Esophagus (tissue), 2 donors: Measurements from ENCODE around the gene CETN1. TPM values are rescaled to one million over a fixed set of nuclear protein-coding genes. Genes with fewer than 3 reads are reported as not detected.

Experiments
- H3K27ac ChIP-seq, 2 donors: one replicate each; pipeline ENCODE4 v1.5.1; 2013; ENCODE audit warnings: low read depth in 2 of 2, mild to moderate bottlenecking in 2 of 2, inconsistent platforms in 1 of 2, low read length in 1 of 2, moderate library complexity in 1 of 2
- H3K27me3 ChIP-seq, 2 donors: one replicate each; pipeline ENCODE4 v1.6.1; 2013; ENCODE audit warnings: low read length in 2 of 2, control low read depth in 1 of 2, mild to moderate bottlenecking in 1 of 2; ENCODE audit not compliant: insufficient read depth in 2 of 2, control insufficient read depth in 1 of 2
- H3K36me3 ChIP-seq, 2 donors: one replicate each; pipeline ENCODE4 v1.6.1; 2013; ENCODE audit warnings: low read length in 1 of 2; ENCODE audit not compliant: control insufficient read depth in 2 of 2, insufficient read depth in 2 of 2
- H3K4me1 ChIP-seq, 2 donors: one replicate each; pipeline ENCODE4 v1.6.1; 2013; ENCODE audit warnings: low read length in 1 of 2; ENCODE audit not compliant: control insufficient read depth in 2 of 2, insufficient read depth in 2 of 2
- H3K4me3 ChIP-seq, 2 donors: one replicate each; pipeline ENCODE4 v1.5.1; 2013; ENCODE audit warnings: low read length in 2 of 2, mild to moderate bottlenecking in 2 of 2, low read depth in 1 of 2, moderate library complexity in 1 of 2
- H3K9me3 ChIP-seq, 2 donors: one replicate each; pipeline ENCODE4 v1.6.1; 2013; ENCODE audit warnings: mild to moderate bottlenecking in 2 of 2, low read depth in 1 of 2, low read length in 1 of 2, moderate library complexity in 1 of 2; ENCODE audit not compliant: control insufficient read depth in 2 of 2, insufficient read depth in 1 of 2
- WGBS, 2 donors: extraction: QIAGEN DNeasy Blood & Tissue Kit; methylation state at CpG; one replicate each; pipeline ENCODE4 v1.1.7; 2013; 5-methylcytosine and 5-hydroxymethylcytosine counted together
- polyA plus RNA-seq, 2 donors: library from polyadenylated mRNA; stranded (reverse); fragments of 200-250 nt; gene quantifications; one replicate each; pipeline ENCODE4 v1.2.3, GENCODE V29; 2013
- donor health status: healthy with polysubstance abuse.
- donor health status: Bipolar disorder and iron deficiency.

CETN1 gene
- polyA plus RNA-seq, 2 donors: not detected

GRCh38 chr18:565562-566061 is 14.6 kb upstream of the CETN1 start:
- Histone ChIP-seq H3K9me3 (peaks cover 0 to 2% of the 10 kb centered on the region in 2 donors), H3K27me3 (no peaks in the 10 kb centered on the region), H3K27ac (no peak overlapping the region), H3K4me1 (no peaks in the 10 kb centered on the region), H3K36me3 (no peaks in the 10 kb centered on the region), H3K4me3 (no peak overlapping the region)
- WGBS, 2 donors: 86 to 91% methylated on average over 7 of the region's 7 CpGs

GRCh38 chr18:567122-567521 is 13.1 kb upstream of the CETN1 start:
- WGBS, 2 donors: 68 to 69% methylated on average over 3 of the region's 3 CpGs
- H3K27ac ChIP-seq: no peak overlapping the region
- H3K36me3 ChIP-seq: no peaks in the 10 kb centered on the region
- no peaks in the 10 kb centered on the region for H3K4me1 ChIP-seq
- no peak overlapping the region for H3K4me3 ChIP-seq
- H3K27me3 ChIP-seq: no peaks in the 10 kb centered on the region
- H3K9me3 ChIP-seq: no peaks in the 10 kb centered on the region

GRCh38 chr18:568731-569130 is 11.4 kb upstream of the CETN1 start:
- no peaks in the 10 kb centered on the region for H3K36me3 ChIP-seq
- 50 to 60% methylated on average over 3 of the region's 3 CpGs for WGBS, 2 donors
- H3K9me3 ChIP-seq: no peaks in the 10 kb centered on the region
- H3K27me3 ChIP-seq: no peaks in the 10 kb centered on the region
- no peak overlapping the region for H3K4me3 ChIP-seq
- H3K27ac ChIP-seq: no peak overlapping the region
- no peaks in the 10 kb centered on the region for H3K4me1 ChIP-seq

GRCh38 chr18:570256-570655 is 9.9 kb upstream of the CETN1 start:
- Histone ChIP-seq H3K9me3 (no peaks in the 10 kb centered on the region), H3K27me3 (no peaks in the 10 kb centered on the region), H3K27ac (no peak overlapping the region), H3K4me3 (no peak overlapping the region), H3K4me1 (no peaks in the 10 kb centered on the region), H3K36me3 (no peaks in the 10 kb centered on the region)
- 71 to 73% methylated on average over 3 of the region's 3 CpGs for WGBS, 2 donors

- Histone ChIP-seq H3K27me3 (no peaks in the 10 kb centered on the region), H3K36me3 (no peaks in the 10 kb centered on the region), H3K4me3 (no peak overlapping the region), H3K9me3 (no peaks in the 10 kb centered on the region), H3K4me1 (no peaks in the 10 kb centered on the region), H3K27ac (no peak overlapping the region)
- 74 to 85% methylated on average over 5 of the region's 5 CpGs for WGBS, 2 donors
These were observed 9.5 kb upstream of the CETN1 start for GRCh38 chr18:570697-571096.

- 89% methylated on average over 9 of the region's 9 CpGs for WGBS, 2 donors
- Histone ChIP-seq H3K9me3 (no peaks in the 10 kb centered on the region), H3K36me3 (no peaks in the 10 kb centered on the region), H3K4me3 (no peak overlapping the region), H3K27me3 (no peaks in the 10 kb centered on the region), H3K27ac (no peak overlapping the region), H3K4me1 (no peaks in the 10 kb centered on the region)
These were observed 7.9 kb upstream of the CETN1 start for GRCh38 chr18:572091-572830.

- Histone ChIP-seq H3K4me3 (no peak overlapping the region), H3K9me3 (no peaks in the 10 kb centered on the region), H3K27ac (no peak overlapping the region), H3K27me3 (no peaks in the 10 kb centered on the region), H3K4me1 (no peaks in the 10 kb centered on the region), H3K36me3 (no peaks in the 10 kb centered on the region)
These were observed 7.3 kb upstream of the CETN1 start for GRCh38 chr18:572831-573289.

GRCh38 chr18:573385-573784 is 6.8 kb upstream of the CETN1 start:
- H3K36me3 ChIP-seq: no peaks in the 10 kb centered on the region
- 61 to 77% methylated on average over 1 of the region's 1 CpG for WGBS, 2 donors
- no peak overlapping the region for H3K4me3 ChIP-seq
- H3K9me3 ChIP-seq: no peaks in the 10 kb centered on the region
- no peaks in the 10 kb centered on the region for H3K27me3 ChIP-seq
- no peak overlapping the region for H3K27ac ChIP-seq
- no peaks in the 10 kb centered on the region for H3K4me1 ChIP-seq

- Histone ChIP-seq H3K36me3 (no peaks in the 10 kb centered on the region), H3K27ac (no peak overlapping the region), H3K27me3 (no peaks in the 10 kb centered on the region), H3K4me3 (no peak overlapping the region), H3K9me3 (no peaks in the 10 kb centered on the region), H3K4me1 (no peaks in the 10 kb centered on the region)
- 68% methylated on average over 4 of the region's 4 CpGs for WGBS, 2 donors
These were observed 5.9 kb upstream of the CETN1 start for GRCh38 chr18:574149-574860.
